Measurements from ENCODE around the gene PLEK. TPM values are rescaled to one million over a fixed set of nuclear protein-coding genes. Genes with fewer than 3 reads are reported as not detected.
"Not testable (repeated sequence)": the region's sequence is repeated elsewhere in the genome, so short reads cannot be mapped to it uniquely, and the experiment has no call there.

PLEK gene
- total RNA-seq, 1 donor from 2014 or later: not detected

DNA sequence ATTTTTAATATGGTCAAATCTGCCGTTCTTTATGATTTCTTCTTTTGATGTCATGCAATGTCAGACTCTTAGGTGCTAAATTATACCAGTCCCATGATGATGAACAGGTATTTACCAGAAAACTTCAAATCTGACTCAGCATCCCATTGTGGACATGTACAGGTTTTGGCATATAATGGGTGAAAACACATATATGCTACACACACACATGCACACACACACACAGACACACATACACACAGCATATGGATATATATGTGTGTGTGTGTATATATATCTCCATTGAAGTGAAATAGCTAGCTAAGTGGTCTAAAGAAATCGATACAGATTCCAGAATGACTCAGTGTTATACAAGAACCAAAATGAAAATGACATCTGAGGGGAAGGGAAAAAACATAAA lies 7.4 kb downstream of the PLEK start:
- Mint-ChIP-seq H3K4me1 (ENCODE audit: unreplicated experiment) (no peaks in the 10 kb centered on the region), H3K27me3 (ENCODE audit: unreplicated experiment) (no peaks in the 10 kb centered on the region), H3K9me3 (ENCODE audit: unreplicated experiment) (no peaks in the 10 kb centered on the region), H3K36me3 (ENCODE audit: low read depth, unreplicated experiment) (no peaks in the 10 kb centered on the region), H3K27ac (ENCODE audit: unreplicated experiment) (no peak overlapping the region), H3K4me3 (ENCODE audit: unreplicated experiment) (no peak overlapping the region)
- TF ChIP-seq, protein P1, sequence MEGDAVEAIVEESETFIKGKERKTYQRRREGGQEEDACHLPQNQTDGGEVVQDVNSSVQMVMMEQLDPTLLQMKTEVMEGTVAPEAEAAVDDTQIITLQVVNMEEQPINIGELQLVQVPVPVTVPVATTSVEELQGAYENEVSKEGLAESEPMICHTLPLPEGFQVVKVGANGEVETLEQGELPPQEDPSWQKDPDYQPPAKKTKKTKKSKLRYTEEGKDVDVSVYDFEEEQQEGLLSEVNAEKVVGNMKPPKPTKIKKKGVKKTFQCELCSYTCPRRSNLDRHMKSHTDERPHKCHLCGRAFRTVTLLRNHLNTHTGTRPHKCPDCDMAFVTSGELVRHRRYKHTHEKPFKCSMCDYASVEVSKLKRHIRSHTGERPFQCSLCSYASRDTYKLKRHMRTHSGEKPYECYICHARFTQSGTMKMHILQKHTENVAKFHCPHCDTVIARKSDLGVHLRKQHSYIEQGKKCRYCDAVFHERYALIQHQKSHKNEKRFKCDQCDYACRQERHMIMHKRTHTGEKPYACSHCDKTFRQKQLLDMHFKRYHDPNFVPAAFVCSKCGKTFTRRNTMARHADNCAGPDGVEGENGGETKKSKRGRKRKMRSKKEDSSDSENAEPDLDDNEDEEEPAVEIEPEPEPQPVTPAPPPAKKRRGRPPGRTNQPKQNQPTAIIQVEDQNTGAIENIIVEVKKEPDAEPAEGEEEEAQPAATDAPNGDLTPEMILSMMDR (IDR thresholded peaks at IDR 0.05; ENCODE audit: unreplicated experiment): no peak
- DNase-seq (ENCODE audit: low spot score): no peak

DNA sequence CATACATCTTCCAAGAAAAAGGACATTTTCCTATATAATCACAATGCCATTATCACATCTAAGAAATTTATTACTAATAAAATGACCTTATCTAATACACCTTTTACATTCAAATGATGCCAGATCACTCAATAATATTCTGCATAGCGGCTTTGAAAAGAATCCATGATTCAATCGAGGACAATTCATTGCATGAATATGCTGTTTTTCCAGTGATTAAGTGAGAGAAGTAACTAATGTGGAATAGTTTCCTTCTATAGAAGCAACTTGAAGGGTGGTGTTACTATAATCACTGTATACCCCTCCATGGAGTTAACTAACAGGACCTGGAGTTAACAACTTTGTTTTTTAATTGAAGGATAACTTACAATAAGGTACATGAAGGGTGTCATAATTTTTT lies 9.1 kb downstream of the PLEK start:
- no peak overlapping the region for H3K27ac Mint-ChIP-seq (ENCODE audit: unreplicated experiment)
- H3K9me3 Mint-ChIP-seq (ENCODE audit: unreplicated experiment): no peaks in the 10 kb centered on the region
- TF ChIP-seq, protein P1 (IDR thresholded peaks at IDR 0.05; ENCODE audit: unreplicated experiment): no peak

DNA sequence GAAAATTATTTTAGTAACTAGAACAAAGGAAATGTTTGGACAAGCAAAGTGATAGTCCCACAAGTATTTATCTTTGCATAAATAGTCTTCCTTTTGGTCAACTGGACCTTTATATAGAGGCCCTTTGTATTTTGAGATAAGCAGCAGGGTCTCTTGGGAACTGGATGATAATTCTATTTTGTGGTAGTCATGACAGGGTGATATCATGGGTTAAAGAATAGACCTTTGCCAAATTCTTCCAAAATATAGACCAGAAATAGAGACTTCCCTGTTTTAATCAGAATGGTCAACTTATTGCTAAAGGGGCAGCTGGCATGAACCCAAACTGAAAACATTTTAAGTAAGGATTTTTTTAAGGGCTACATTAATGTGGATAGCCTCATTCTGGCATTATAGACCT lies 10.5 kb downstream of the PLEK start:
- H3K27ac Mint-ChIP-seq (ENCODE audit: unreplicated experiment): no peak overlapping the region
- H3K36me3 Mint-ChIP-seq (ENCODE audit: low read depth, unreplicated experiment): no peaks in the 10 kb centered on the region
- no peaks in the 10 kb centered on the region for H3K4me1 Mint-ChIP-seq (ENCODE audit: unreplicated experiment)
- H3K27me3 Mint-ChIP-seq (ENCODE audit: unreplicated experiment): no peaks in the 10 kb centered on the region
- DNase-seq (ENCODE audit: low spot score): no peak
- H3K4me3 Mint-ChIP-seq (ENCODE audit: unreplicated experiment): no peak overlapping the region
- TF ChIP-seq, protein P1 (IDR thresholded peaks at IDR 0.05; ENCODE audit: unreplicated experiment): no peak
- H3K9me3 Mint-ChIP-seq (ENCODE audit: unreplicated experiment): no peaks in the 10 kb centered on the region

More for the DNA sequence above, 9.1 kb downstream of the PLEK start:
- Mint-ChIP-seq H3K36me3 (ENCODE audit: low read depth, unreplicated experiment) (no peaks in the 10 kb centered on the region), H3K4me1 (ENCODE audit: unreplicated experiment) (no peaks in the 10 kb centered on the region), H3K27me3 (ENCODE audit: unreplicated experiment) (no peaks in the 10 kb centered on the region), H3K4me3 (ENCODE audit: unreplicated experiment) (no peak overlapping the region)
- DNase-seq (ENCODE audit: low spot score): no peak

DNA sequence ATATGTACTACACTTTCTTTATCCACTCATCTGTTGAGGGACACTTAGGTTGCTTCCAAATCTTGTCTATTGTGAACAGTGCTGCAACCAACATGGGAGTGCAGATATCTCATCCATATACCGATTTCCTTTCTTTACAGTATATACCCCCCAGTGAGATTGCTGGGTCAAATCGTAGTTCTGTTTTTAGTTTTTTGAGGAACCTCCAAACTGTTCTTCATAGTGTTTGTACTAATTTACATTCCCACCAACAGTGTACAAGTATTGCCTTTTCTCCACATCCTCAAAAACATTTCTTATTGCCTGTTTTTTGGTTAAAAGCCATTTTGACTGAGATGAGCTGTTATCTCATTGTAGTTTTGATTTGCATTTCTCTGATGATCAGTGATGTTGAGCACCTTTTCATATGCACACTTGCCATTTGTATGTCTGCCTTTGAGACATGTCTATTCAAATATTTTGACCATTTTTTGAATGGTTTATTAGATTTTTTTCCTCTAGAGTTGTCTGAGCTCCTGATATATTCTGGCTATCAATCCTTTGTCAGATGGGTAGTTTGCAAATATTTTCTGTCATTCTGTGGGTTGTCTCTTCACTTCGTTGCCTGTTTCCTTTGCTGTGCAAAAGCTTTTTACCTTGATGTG lies 12.2 kb downstream of the PLEK start:
- TF ChIP-seq, protein P1 (IDR thresholded peaks at IDR 0.05; ENCODE audit: unreplicated experiment): no peak
- H3K9me3 Mint-ChIP-seq (ENCODE audit: unreplicated experiment): no peaks in the 10 kb centered on the region
- no peak for DNase-seq (ENCODE audit: low spot score)
- no peaks in the 10 kb centered on the region for H3K27me3 Mint-ChIP-seq (ENCODE audit: unreplicated experiment)
- H3K36me3 Mint-ChIP-seq (ENCODE audit: low read depth, unreplicated experiment): no peaks in the 10 kb centered on the region
- no peak overlapping the region for H3K27ac Mint-ChIP-seq (ENCODE audit: unreplicated experiment)
- H3K4me3 Mint-ChIP-seq (ENCODE audit: unreplicated experiment): no peak overlapping the region
- no peaks in the 10 kb centered on the region for H3K4me1 Mint-ChIP-seq (ENCODE audit: unreplicated experiment)

DNA sequence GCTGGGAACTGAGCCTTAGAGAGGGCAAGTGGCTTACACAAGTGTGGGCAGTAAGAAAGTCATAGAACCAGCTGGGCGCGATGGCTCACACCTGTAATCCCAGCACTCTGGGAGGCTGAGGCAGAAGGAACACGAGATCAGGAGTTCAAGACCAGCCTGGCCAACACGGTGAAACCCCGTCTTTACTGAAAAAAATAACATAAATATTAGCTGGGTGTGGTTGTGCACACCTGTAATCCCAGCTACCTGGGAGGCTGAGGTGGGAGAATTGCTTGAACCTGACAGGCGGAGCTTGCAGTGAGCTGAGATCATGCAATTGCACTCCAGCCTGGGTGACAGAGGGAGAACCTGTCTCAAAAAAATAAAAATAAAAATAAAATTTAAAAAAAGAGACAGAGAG lies 13.7 kb downstream of the PLEK start:
- not testable (repeated sequence) for H3K4me3 Mint-ChIP-seq (ENCODE audit: unreplicated experiment); H3K27ac Mint-ChIP-seq (ENCODE audit: unreplicated experiment); H3K27me3 Mint-ChIP-seq (ENCODE audit: unreplicated experiment); H3K36me3 Mint-ChIP-seq (ENCODE audit: low read depth, unreplicated experiment); H3K9me3 Mint-ChIP-seq (ENCODE audit: unreplicated experiment); H3K4me1 Mint-ChIP-seq (ENCODE audit: unreplicated experiment); DNase-seq (ENCODE audit: low spot score)

Data from endothelial cell (in vitro differentiated cells).